Anterior cingulate cortex (tissue), 58 donors: ENCODE data around the gene REX1BD.
"Not testable (repeated sequence)": the region's sequence is repeated elsewhere in the genome, so short reads cannot be mapped to it uniquely, and the experiment has no call there.

Experiments
- DNase-seq, 58 donors: peaks; one replicate each; lab custom pipeline; 2025; lab: John Stamatoyannopoulos, UW

Gene REX1BD

GRCh38 chr19:18576383-18576782, 12.2 kb upstream of the REX1BD start:
- no peak for DNase-seq

- no peak for DNase-seq
Observed at GRCh38 chr19:18577365-18577914, 11.2 kb upstream of the REX1BD start.

- no peak for DNase-seq
Observed at GRCh38 chr19:18580311-18580710, 8.3 kb upstream of the REX1BD start.

- DNase-seq, result peak in 1 of 58 donors; percentile 4
Observed at GRCh38 chr19:18586306-18586705, 2.3 kb upstream of the REX1BD start.

GRCh38 chr19:18587561-18587960, 1.0 kb upstream of the REX1BD start:
- no peak for DNase-seq

GRCh38 chr19:18587962-18588610, 512 bp upstream of the REX1BD start:
- DNase-seq, result peak in 1 of 58 donors; percentile 54

GRCh38 chr19:18589380-18590272, 1.0 kb downstream of the REX1BD start:
- DNase-seq, result peak in 29 of 58 donors; percentile 12 to 69 (median 43)

- peak; percentile 32 to 94 (median 78) for DNase-seq
Observed at GRCh38 chr19:18590273-18591272, 2.0 kb downstream of the REX1BD start.

- DNase-seq, result no peak
Observed at GRCh38 chr19:18591735-18592385, 3.3 kb downstream of the REX1BD start.

- not testable (repeated sequence) for DNase-seq
Observed at GRCh38 chr19:18592732-18593131, 4.1 kb downstream of the REX1BD start.

- peak in 1 of 58 donors; percentile 13 for DNase-seq
Observed at GRCh38 chr19:18593367-18594095, 4.9 kb downstream of the REX1BD start.

- DNase-seq, result peak in 41 of 58 donors; percentile 5 to 60 (median 32)
Observed at GRCh38 chr19:18594096-18594823, 5.7 kb downstream of the REX1BD start.

GRCh38 chr19:18594824-18595373, 6.3 kb downstream of the REX1BD start:
- DNase-seq, result no peak

- no peak for DNase-seq
Observed at GRCh38 chr19:18595475-18595874, 6.9 kb downstream of the REX1BD start.

- DNase-seq, result peak in 2 of 58 donors; percentile 6 to 22
Observed at GRCh38 chr19:18596752-18597157, 8.2 kb downstream of the REX1BD start.

GRCh38 chr19:18597809-18598660, 9.4 kb downstream of the REX1BD start:
- no peak for DNase-seq

GRCh38 chr19:18599485-18599884, 10.9 kb downstream of the REX1BD start:
- DNase-seq, result no peak
